Brain microvascular endothelial cell (primary cell): ENCODE data around the gene KCTD6.
A peak's percentile ranks its signal among the peaks of the same experiment; 100 is the strongest.

Experiments
- DNase-seq: peaks from one replicate; pipeline ENCODE4 v3.0.0-alpha.2; 2020
- H3K27ac ChIP-seq: fragments of 250-450 bp; sonication (Bioruptor Pico); 2 replicates; pipeline ENCODE4 v1.5.1; 2020; ENCODE audit warnings: mild to moderate bottlenecking, moderate library complexity
- H3K27me3 ChIP-seq: fragments of 250-450 bp; sonication (Bioruptor Pico); replicated peaks from 2 replicates; pipeline ENCODE4 v1.5.1; 2020; ENCODE audit warnings: mild to moderate bottlenecking
- H3K36me3 ChIP-seq: fragments of 250-450 bp; sonication (Bioruptor Pico); replicated peaks from 2 replicates; pipeline ENCODE4 v1.5.1; 2020; ENCODE audit warnings: mild to moderate bottlenecking
- H3K4me3 ChIP-seq: 2 replicates; pipeline ENCODE4 v1.5.1; 2011; ENCODE audit warnings: low read depth, mild to moderate bottlenecking, control low read depth, low read length, moderate library complexity
- in situ Hi-C: cut with HindIII; loops from 2 replicates; pipeline ENCODE4 v1.10.0; 2017; ENCODE audit warnings: low sequenced_read_pairs, low pct_ligation_motif_present
- TF ChIP-seq, protein P1 (sequence below): IDR thresholded peaks from 2 replicates; pipeline ENCODE4 v1.5.1; 2011; ENCODE audit warnings: low read depth, mild to moderate bottlenecking, moderate library complexity, low read length, control low read depth, inconsistent platforms; ENCODE audit errors: missing control alignments

KCTD6 gene

DNA sequence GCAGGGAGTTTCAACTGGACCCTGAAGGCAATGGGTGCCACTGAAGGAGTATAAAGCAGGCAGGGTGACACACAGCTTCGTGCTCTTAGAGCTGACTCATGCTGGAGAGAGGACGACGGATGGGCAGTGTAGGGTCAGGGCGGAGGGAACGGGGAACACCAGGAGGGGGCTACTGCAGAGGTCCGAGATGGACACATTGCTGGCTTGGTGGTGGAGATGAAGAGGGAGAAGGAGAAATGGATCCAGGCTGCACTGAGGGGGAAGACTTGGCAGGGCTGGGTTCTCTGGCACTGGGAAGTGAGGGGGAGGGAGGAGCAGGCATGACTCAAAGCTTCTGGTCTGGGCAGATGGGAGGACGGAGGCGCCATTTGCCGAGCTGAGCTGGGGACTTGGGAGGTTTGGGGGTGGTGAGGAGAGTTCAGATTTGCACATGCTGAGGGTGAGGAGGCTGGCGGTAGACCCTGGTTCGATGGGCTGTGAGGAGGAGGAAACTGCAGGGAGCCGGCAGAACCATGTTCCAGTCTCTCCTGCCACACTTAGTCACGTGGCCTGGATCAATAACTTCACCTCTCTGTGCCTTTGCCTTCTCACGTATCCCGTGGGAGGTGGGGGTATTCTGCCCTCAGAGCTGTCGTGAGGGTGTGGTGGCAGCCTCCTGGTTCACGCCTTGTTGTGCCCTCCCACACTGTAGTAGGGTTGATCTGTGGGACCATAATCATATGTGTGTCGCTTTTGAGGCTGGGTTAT is 4.6 kb upstream of the KCTD6 start:
- in situ Hi-C loops, result no loop called here
- no peaks in the 10 kb centered on the region for H3K36me3 ChIP-seq
- peak; percentile 56 for DNase-seq
- peak overlapping the region; percentile 8 for H3K27ac ChIP-seq
- TF ChIP-seq, protein P1, sequence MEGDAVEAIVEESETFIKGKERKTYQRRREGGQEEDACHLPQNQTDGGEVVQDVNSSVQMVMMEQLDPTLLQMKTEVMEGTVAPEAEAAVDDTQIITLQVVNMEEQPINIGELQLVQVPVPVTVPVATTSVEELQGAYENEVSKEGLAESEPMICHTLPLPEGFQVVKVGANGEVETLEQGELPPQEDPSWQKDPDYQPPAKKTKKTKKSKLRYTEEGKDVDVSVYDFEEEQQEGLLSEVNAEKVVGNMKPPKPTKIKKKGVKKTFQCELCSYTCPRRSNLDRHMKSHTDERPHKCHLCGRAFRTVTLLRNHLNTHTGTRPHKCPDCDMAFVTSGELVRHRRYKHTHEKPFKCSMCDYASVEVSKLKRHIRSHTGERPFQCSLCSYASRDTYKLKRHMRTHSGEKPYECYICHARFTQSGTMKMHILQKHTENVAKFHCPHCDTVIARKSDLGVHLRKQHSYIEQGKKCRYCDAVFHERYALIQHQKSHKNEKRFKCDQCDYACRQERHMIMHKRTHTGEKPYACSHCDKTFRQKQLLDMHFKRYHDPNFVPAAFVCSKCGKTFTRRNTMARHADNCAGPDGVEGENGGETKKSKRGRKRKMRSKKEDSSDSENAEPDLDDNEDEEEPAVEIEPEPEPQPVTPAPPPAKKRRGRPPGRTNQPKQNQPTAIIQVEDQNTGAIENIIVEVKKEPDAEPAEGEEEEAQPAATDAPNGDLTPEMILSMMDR, result peak; percentile 4
- H3K27me3 ChIP-seq, result no peaks in the 10 kb centered on the region
- H3K4me3 ChIP-seq, result no peak overlapping the region

DNA sequence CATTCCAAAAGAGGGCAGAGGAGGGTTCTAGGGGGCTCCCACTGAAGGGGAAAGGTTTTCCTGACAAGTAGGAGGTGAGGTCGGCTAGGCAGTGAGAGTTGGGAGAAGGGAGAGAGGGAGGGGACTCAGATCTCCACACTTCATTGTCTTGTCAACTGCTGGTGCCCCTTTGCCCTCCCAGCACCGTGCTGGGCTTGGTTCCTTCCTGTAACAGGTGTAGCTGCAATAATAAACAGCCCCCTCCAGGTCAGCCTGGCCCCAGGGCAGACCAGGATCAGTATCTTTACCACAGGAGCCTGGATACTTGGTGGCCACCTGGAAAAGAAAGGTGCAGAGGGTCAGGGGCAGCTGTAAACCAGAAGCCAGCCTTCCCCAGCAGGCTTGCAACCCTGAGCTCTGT is 2.9 kb upstream of the KCTD6 start:
- Histone ChIP-seq H3K4me3 (no peak overlapping the region), H3K27me3 (no peaks in the 10 kb centered on the region), H3K36me3 (no peaks in the 10 kb centered on the region), H3K27ac (no peak overlapping the region)
- in situ Hi-C loops, result no loop called here
- DNase-seq, result no peak
- TF ChIP-seq, protein P1, result no peak

DNA sequence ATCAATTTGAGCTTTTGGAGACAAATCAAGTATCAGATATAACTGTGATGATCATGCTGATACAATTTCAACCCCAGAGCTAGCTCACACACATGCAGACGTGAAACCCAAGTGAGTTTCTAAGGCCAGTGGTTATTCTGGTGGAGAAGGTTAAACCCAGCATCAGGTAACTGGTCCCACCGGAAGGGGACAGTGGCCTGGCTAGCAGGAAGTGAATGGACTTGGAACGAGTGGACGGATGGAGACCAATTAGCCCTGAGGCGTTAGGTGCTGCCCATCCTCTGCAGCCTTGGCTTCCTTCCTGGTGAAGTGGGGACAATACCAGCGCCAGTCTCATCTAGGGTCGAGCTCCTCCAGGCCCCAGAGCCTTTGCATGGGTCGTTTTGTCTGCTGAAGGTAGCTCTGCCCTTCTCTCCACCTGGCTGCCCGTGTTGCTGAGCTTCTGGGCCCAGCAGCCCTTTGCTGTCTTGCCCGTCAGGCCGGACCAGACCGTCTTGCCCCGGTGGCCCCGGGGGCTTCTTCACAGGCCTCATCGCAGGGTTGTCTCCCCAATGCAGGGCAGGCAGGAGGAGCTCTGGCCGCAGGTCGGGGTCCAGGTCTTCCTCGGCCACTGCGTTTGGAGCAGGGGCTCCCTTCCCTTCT is 915 bp upstream of the KCTD6 start:
- in situ Hi-C loops, result no loop called here
- no peak overlapping the region for H3K27ac ChIP-seq
- TF ChIP-seq, protein P1, result no peak
- no peak for DNase-seq
- no peaks in the 10 kb centered on the region for H3K27me3 ChIP-seq
- H3K36me3 ChIP-seq, result no peaks in the 10 kb centered on the region
- peak overlapping the region; percentile 50 for H3K4me3 ChIP-seq

DNA sequence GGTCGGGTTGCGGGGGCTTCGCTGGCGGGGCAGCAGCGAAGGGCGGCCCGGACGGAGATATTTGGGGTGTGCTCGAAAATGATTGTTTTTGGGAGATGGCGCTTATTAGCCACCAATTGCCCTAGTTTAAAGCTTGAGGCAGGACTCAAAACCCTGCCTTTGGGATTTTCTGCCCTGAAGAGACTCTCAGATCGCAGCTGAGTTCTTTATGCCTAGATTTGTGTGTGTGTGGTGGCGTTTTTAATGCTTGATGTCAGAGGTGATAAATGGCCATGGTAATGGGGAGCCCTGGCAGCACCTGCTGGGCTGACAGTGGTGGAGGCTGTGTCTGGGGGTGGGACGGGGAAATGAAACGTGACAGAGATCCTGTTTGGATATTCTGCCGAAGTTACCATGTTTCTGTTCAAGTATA is 604 bp downstream of the KCTD6 start:
- H3K27me3 ChIP-seq, result no peaks in the 10 kb centered on the region
- H3K36me3 ChIP-seq, result no peaks in the 10 kb centered on the region
- in situ Hi-C loops, result no loop called here
- H3K27ac ChIP-seq, result no peak overlapping the region
- peak overlapping the region; percentile 72 for H3K4me3 ChIP-seq
- DNase-seq, result no peak
- TF ChIP-seq, protein P1, result no peak

DNA sequence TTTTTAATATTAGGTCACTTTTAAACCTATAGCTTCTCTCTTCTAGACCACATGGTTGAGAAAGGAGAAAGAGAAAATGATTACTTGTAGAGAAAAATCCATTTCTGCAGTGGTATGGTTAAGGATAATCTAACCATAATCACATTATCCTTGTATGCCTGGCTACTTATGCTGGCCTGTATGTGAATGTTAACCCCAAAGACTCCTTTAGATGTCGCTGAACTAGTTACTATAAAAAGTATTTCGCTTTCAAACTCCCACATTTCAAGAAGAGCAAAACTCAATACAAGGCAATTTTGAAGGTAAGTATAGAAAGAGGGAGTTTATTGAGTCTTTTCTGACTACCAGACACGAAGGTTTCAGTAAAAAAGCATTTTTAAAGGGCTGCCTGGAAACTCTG is 2.2 kb downstream of the KCTD6 start:
- in situ Hi-C loops, result no loop called here
- Histone ChIP-seq H3K27ac (no peak overlapping the region), H3K36me3 (no peaks in the 10 kb centered on the region), H3K4me3 (no peak overlapping the region), H3K27me3 (no peaks in the 10 kb centered on the region)
- no peak for DNase-seq
- TF ChIP-seq, protein P1, result no peak
